ENCODE data around the gene PATZ1.

Gene PATZ1

GRCh38 chr22:31281733-31282132 lies 64.4 kb downstream of the PATZ1 start:
- no peak for DNase-seq

GRCh38 chr22:31279821-31280505 lies 66.2 kb downstream of the PATZ1 start:
- no peak for DNase-seq

- DNase-seq = no peak
Measured at GRCh38 chr22:31279327-31279669, 66.8 kb downstream of the PATZ1 start.

- peak; percentile 64 for DNase-seq
Measured at GRCh38 chr22:31278626-31279326, 67.4 kb downstream of the PATZ1 start.

- DNase-seq = no peak
Measured at GRCh38 chr22:31278151-31278621, 68.0 kb downstream of the PATZ1 start.

- DNase-seq = no peak
Measured at GRCh38 chr22:31277741-31278140, 68.4 kb downstream of the PATZ1 start.

- DNase-seq = no peak
Measured at GRCh38 chr22:31276426-31277167, 69.5 kb downstream of the PATZ1 start.
